ENCODE measurements around the gene LRP5.

Gene LRP5

DNA sequence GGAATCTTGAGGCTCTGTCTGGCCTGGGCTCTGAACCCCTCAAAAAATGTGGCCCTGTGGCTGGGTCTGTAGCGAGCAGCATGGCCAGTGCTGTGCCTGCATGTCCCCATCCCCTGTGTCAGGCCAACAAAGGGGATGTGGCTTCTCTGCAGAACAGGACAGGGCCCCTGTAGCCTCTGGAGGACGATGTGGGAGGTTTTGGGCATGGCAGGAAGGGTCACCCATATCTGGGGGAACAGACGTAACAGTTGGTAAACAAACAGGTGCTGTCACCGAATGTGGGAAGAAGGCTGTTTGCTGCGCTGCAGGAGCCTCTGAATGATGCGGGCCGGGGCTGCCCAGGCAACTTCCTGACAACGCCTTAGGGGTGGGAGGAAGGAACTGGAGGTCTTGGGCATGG is 35.0 kb downstream of the LRP5 start:
- no peak overlapping the region for H3K18ac ChIP-seq (ENCODE audit: low read depth in 1 of 2, low read length in 2 of 2)
- H4K91ac ChIP-seq (ENCODE audit: low read length) = peak overlapping the region; percentile 43
- no peak overlapping the region for H3K27ac ChIP-seq (ENCODE audit: low read length, poor library complexity, severe bottlenecking)
- no peak overlapping the region for H3K14ac ChIP-seq (ENCODE audit: low read length in 2 of 2)
- H3K36me3 ChIP-seq (ENCODE audit: control insufficient read depth in 1 of 2, insufficient read depth in 2 of 2, low read depth in 1 of 2, low read length in 2 of 2) = peaks cover 0 to 34% of the 10 kb centered on the region in 2 experiments
- no peak overlapping the region for H3K9ac ChIP-seq (ENCODE audit: low read length)
- H4K8ac ChIP-seq (ENCODE audit: low read length) = no peak overlapping the region
- H3K27me3 ChIP-seq (ENCODE audit: control insufficient read depth in 1 of 2, insufficient read depth in 1 of 2, low read length in 2 of 2) = no peaks in the 10 kb centered on the region
- no peak for DNase-seq
- peaks cover 35% of the 10 kb centered on the region for H3K4me1 ChIP-seq (ENCODE audit: control insufficient read depth, insufficient read depth, low read depth, low read length)
- H2BK12ac ChIP-seq (ENCODE audit: low read length in 2 of 2) = no peak overlapping the region
- H3K4me3 ChIP-seq (ENCODE audit: insufficient read depth in 1 of 2, low read depth in 1 of 2, low read length in 2 of 2) = no peak overlapping the region
- no peaks in the 10 kb centered on the region for H3K9me3 ChIP-seq (ENCODE audit: control insufficient read depth, low read length)
- no peak overlapping the region for H2BK120ac ChIP-seq (ENCODE audit: low read depth, low read length)
- no peak overlapping the region for H3K4me2 ChIP-seq (ENCODE audit: low read length, poor library complexity, severe bottlenecking)
- H3K4ac ChIP-seq (ENCODE audit: low read depth in 1 of 2, low read length in 2 of 2) = no peak overlapping the region
- H3K79me1 ChIP-seq (replicated peaks; ENCODE audit: low read length, poor library complexity, severe bottlenecking) = peaks cover 65% of the 10 kb centered on the region
- H3K23ac ChIP-seq (ENCODE audit: low read length in 2 of 2) = no peak overlapping the region
- no peak overlapping the region for H2AK5ac ChIP-seq (ENCODE audit: low read length, severe bottlenecking)
- no peak overlapping the region for H2BK15ac ChIP-seq (ENCODE audit: low read depth, poor library complexity, severe bottlenecking)
- H2AFZ ChIP-seq (ENCODE audit: low read depth, low read length) = no peak overlapping the region
- WGBS = 93% methylated on average over 8 of the region's 8 CpGs
- H2BK5ac ChIP-seq (ENCODE audit: low read depth, low read length, poor library complexity, severe bottlenecking) = no peak overlapping the region

DNA sequence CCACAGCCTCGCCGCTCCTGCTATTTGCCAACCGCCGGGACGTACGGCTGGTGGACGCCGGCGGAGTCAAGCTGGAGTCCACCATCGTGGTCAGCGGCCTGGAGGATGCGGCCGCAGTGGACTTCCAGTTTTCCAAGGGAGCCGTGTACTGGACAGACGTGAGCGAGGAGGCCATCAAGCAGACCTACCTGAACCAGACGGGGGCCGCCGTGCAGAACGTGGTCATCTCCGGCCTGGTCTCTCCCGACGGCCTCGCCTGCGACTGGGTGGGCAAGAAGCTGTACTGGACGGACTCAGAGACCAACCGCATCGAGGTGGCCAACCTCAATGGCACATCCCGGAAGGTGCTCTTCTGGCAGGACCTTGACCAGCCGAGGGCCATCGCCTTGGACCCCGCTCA is 35.5 kb downstream of the LRP5 start:
- Histone ChIP-seq H3K4me2 (ENCODE audit: low read length, poor library complexity, severe bottlenecking) (no peak overlapping the region), H3K27ac (ENCODE audit: low read length, poor library complexity, severe bottlenecking) (no peak overlapping the region), H4K91ac (ENCODE audit: low read length) (no peak overlapping the region), H3K79me1 (replicated peaks; ENCODE audit: low read length, poor library complexity, severe bottlenecking) (peaks cover 67% of the 10 kb centered on the region), H3K9ac (ENCODE audit: low read length) (no peak overlapping the region), H2BK15ac (ENCODE audit: low read depth, poor library complexity, severe bottlenecking) (no peak overlapping the region), H3K23ac (ENCODE audit: low read length in 2 of 2) (no peak overlapping the region), H3K36me3 (ENCODE audit: control insufficient read depth in 1 of 2, insufficient read depth in 2 of 2, low read depth in 1 of 2, low read length in 2 of 2) (peaks cover 0 to 34% of the 10 kb centered on the region in 2 experiments), H3K18ac (ENCODE audit: low read depth in 1 of 2, low read length in 2 of 2) (no peak overlapping the region), H3K4me1 (ENCODE audit: control insufficient read depth, insufficient read depth, low read depth, low read length) (peaks cover 34% of the 10 kb centered on the region), H2BK5ac (ENCODE audit: low read depth, low read length, poor library complexity, severe bottlenecking) (no peak overlapping the region), H3K9me3 (ENCODE audit: control insufficient read depth, low read length) (no peaks in the 10 kb centered on the region), H2AFZ (ENCODE audit: low read depth, low read length) (no peak overlapping the region), H2AK5ac (ENCODE audit: low read length, severe bottlenecking) (no peak overlapping the region), H3K4ac (ENCODE audit: low read depth in 1 of 2, low read length in 2 of 2) (no peak overlapping the region), H3K4me3 (ENCODE audit: insufficient read depth in 1 of 2, low read depth in 1 of 2, low read length in 2 of 2) (no peak overlapping the region), H2BK12ac (ENCODE audit: low read length in 2 of 2) (no peak overlapping the region), H3K14ac (ENCODE audit: low read length in 2 of 2) (no peak overlapping the region), H4K8ac (ENCODE audit: low read length) (no peak overlapping the region), H2BK120ac (ENCODE audit: low read depth, low read length) (no peak overlapping the region), H3K27me3 (ENCODE audit: control insufficient read depth in 1 of 2, insufficient read depth in 1 of 2, low read length in 2 of 2) (no peaks in the 10 kb centered on the region)
- 98% methylated on average over 32 of the region's 32 CpGs for WGBS
- DNase-seq = no peak

DNA sequence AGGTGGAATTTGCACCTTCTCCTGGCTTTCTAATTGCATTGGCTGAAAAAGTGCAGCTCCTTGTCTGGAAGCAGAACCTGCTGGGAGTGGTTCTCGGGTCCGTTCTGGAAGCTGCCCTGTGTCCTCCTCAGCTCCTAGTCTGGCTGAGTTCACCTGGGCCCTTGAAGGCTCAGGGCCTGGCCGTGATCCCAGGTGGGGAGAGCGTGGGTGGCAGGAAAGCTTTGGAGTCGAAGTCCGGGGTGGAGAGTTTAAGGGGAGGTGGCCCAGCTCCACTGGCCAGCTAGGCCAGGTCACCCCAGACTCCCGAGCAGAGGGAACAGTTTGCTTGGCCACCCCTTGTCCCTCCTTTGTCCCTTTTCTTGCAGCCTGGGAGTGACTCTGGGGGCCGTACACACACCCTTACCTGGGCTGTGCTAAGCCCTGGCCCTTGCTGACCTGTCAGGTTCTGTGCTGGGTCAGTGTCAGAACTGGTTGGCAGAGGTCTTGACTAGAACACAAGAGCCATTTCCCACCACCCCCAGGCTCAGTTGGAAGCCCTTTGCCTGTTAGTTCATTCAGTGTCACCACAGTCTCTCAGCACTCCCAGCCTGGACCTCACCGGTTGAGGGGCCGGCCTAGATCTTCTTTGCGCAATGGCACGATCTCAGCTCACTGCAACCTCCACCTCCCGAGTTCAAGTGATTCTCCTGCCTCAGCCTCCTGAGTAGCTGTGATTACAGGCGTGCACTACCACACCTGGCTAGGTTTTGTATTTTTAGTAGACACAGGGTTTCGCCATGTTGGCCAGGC is 37.3 kb downstream of the LRP5 start:
- H2BK120ac ChIP-seq (ENCODE audit: low read depth, low read length) = no peak overlapping the region
- 98% methylated on average over 14 of the region's 15 CpGs for WGBS
- H3K23ac ChIP-seq (ENCODE audit: low read length in 2 of 2) = no peak overlapping the region
- H2AK5ac ChIP-seq (ENCODE audit: low read length, severe bottlenecking) = no peak overlapping the region
- H2AFZ ChIP-seq (ENCODE audit: low read depth, low read length) = no peak overlapping the region
- H3K36me3 ChIP-seq (ENCODE audit: control insufficient read depth in 1 of 2, insufficient read depth in 2 of 2, low read depth in 1 of 2, low read length in 2 of 2) = peaks cover 0 to 33% of the 10 kb centered on the region in 2 experiments
- H3K79me1 ChIP-seq (replicated peaks; ENCODE audit: low read length, poor library complexity, severe bottlenecking) = peaks cover 62% of the 10 kb centered on the region
- no peak overlapping the region for H4K8ac ChIP-seq (ENCODE audit: low read length)
- H3K27ac ChIP-seq (ENCODE audit: low read length, poor library complexity, severe bottlenecking) = no peak overlapping the region
- H3K4me1 ChIP-seq (ENCODE audit: control insufficient read depth, insufficient read depth, low read depth, low read length) = peaks cover 37% of the 10 kb centered on the region
- H3K4me3 ChIP-seq (ENCODE audit: insufficient read depth in 1 of 2, low read depth in 1 of 2, low read length in 2 of 2) = no peak overlapping the region
- DNase-seq = no peak
- no peaks in the 10 kb centered on the region for H3K27me3 ChIP-seq (ENCODE audit: control insufficient read depth in 1 of 2, insufficient read depth in 1 of 2, low read length in 2 of 2)
- no peaks in the 10 kb centered on the region for H3K9me3 ChIP-seq (ENCODE audit: control insufficient read depth, low read length)
- H2BK12ac ChIP-seq (ENCODE audit: low read length in 2 of 2) = no peak overlapping the region
- H3K9ac ChIP-seq (ENCODE audit: low read length) = no peak overlapping the region
- H3K18ac ChIP-seq (ENCODE audit: low read depth in 1 of 2, low read length in 2 of 2) = no peak overlapping the region
- H2BK5ac ChIP-seq (ENCODE audit: low read depth, low read length, poor library complexity, severe bottlenecking) = no peak overlapping the region
- H3K4ac ChIP-seq (ENCODE audit: low read depth in 1 of 2, low read length in 2 of 2) = no peak overlapping the region
- H2BK15ac ChIP-seq (ENCODE audit: low read depth, poor library complexity, severe bottlenecking) = no peak overlapping the region
- no peak overlapping the region for H3K14ac ChIP-seq (ENCODE audit: low read length in 2 of 2)
- H4K91ac ChIP-seq (ENCODE audit: low read length) = no peak overlapping the region
- H3K4me2 ChIP-seq (ENCODE audit: low read length, poor library complexity, severe bottlenecking) = no peak overlapping the region

DNA sequence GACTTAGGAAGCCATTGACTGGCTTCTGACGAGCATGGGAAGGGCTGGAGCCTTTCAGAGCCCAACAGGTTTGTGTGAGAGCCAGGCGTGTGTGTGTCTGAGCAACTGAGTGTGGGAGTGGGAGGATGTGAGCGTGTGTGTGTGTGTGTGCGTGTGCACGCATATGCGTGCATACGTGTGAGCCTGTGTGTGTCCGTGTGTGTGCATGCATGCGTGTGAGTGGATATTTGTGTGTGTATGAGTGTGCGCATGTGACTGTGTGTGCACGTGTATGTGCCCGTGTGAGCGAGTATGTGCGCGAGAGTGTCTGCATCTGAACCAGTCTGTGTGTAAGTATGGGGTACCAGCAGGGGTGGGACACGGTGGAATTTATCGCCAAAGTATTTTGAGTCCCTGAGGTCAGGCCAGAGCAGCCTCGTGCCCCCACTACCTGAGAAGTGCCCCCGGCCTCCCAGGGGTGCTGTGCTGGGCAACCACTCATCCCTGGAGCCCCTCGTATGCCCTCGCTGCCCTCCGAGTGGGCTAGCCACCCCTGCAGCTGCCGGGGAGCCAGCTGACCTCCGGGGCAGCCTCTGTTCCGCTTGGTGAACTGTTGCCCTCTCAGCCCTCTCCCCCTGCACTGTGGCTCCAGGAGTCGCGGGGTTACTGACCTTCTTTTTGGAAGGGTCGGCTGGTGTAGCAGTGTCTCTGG is 38.5 kb downstream of the LRP5 start:
- Histone ChIP-seq H3K27me3 (ENCODE audit: control insufficient read depth in 1 of 2, insufficient read depth in 1 of 2, low read length in 2 of 2) (no peaks in the 10 kb centered on the region), H2AFZ (ENCODE audit: low read depth, low read length) (no peak overlapping the region), H3K23ac (ENCODE audit: low read length in 2 of 2) (no peak overlapping the region), H3K27ac (ENCODE audit: low read length, poor library complexity, severe bottlenecking) (no peak overlapping the region), H3K79me1 (replicated peaks; ENCODE audit: low read length, poor library complexity, severe bottlenecking) (peaks cover 62% of the 10 kb centered on the region), H4K8ac (ENCODE audit: low read length) (no peak overlapping the region), H3K18ac (ENCODE audit: low read depth in 1 of 2, low read length in 2 of 2) (peak overlapping the region in 1 of 2 experiments; percentile 13), H3K4me2 (ENCODE audit: low read length, poor library complexity, severe bottlenecking) (no peak overlapping the region), H2BK5ac (ENCODE audit: low read depth, low read length, poor library complexity, severe bottlenecking) (no peak overlapping the region), H4K91ac (ENCODE audit: low read length) (no peak overlapping the region), H2BK12ac (ENCODE audit: low read length in 2 of 2) (no peak overlapping the region), H2AK5ac (ENCODE audit: low read length, severe bottlenecking) (no peak overlapping the region), H2BK15ac (ENCODE audit: low read depth, poor library complexity, severe bottlenecking) (no peak overlapping the region), H2BK120ac (ENCODE audit: low read depth, low read length) (no peak overlapping the region), H3K4ac (ENCODE audit: low read depth in 1 of 2, low read length in 2 of 2) (no peak overlapping the region), H3K4me3 (ENCODE audit: insufficient read depth in 1 of 2, low read depth in 1 of 2, low read length in 2 of 2) (no peak overlapping the region), H3K9me3 (ENCODE audit: control insufficient read depth, low read length) (no peaks in the 10 kb centered on the region), H3K9ac (ENCODE audit: low read length) (no peak overlapping the region), H3K36me3 (ENCODE audit: control insufficient read depth in 1 of 2, insufficient read depth in 2 of 2, low read depth in 1 of 2, low read length in 2 of 2) (peaks cover 0 to 33% of the 10 kb centered on the region in 2 experiments), H3K14ac (ENCODE audit: low read length in 2 of 2) (no peak overlapping the region), H3K4me1 (ENCODE audit: control insufficient read depth, insufficient read depth, low read depth, low read length) (peaks cover 46% of the 10 kb centered on the region)
- WGBS = 94% methylated on average over 24 of the region's 28 CpGs
- DNase-seq = no peak
